ENCODE results near the gene CEP41.

CEP41 gene

GRCh38 chr7:130429019-130429418 is 11.8 kb downstream of the CEP41 start:
- H3K27ac ChIP-seq (ENCODE audit: low read depth, low read length, poor library complexity, severe bottlenecking) = no peak overlapping the region
- no peak overlapping the region for H3K9ac ChIP-seq (ENCODE audit: low read length)
- H3K9me2 ChIP-seq (ENCODE audit: low read depth, low read length) = no peaks in the 10 kb centered on the region
- no peaks in the 10 kb centered on the region for H3F3A ChIP-seq (ENCODE audit: insufficient read depth, low read length)
- H3K36me3 ChIP-seq (ENCODE audit: insufficient read depth, low read length) = peaks cover 25% of the 10 kb centered on the region
- no peaks in the 10 kb centered on the region for H3K79me2 ChIP-seq (ENCODE audit: insufficient read depth, low read length)
- peaks cover 16% of the 10 kb centered on the region for H3K4me1 ChIP-seq (ENCODE audit: insufficient read depth, low read length, severe bottlenecking)
- no peaks in the 10 kb centered on the region for H3K27me3 ChIP-seq (ENCODE audit: insufficient read depth, low read length)
- no peaks in the 10 kb centered on the region for H3K9me3 ChIP-seq (ENCODE audit: low read length)
- H3K4me3 ChIP-seq (ENCODE audit: low read depth, low read length, poor library complexity, severe bottlenecking) = no peak overlapping the region
- H2AFZ ChIP-seq (ENCODE audit: low read length) = no peak overlapping the region
- TF ChIP-seq, protein P1, sequence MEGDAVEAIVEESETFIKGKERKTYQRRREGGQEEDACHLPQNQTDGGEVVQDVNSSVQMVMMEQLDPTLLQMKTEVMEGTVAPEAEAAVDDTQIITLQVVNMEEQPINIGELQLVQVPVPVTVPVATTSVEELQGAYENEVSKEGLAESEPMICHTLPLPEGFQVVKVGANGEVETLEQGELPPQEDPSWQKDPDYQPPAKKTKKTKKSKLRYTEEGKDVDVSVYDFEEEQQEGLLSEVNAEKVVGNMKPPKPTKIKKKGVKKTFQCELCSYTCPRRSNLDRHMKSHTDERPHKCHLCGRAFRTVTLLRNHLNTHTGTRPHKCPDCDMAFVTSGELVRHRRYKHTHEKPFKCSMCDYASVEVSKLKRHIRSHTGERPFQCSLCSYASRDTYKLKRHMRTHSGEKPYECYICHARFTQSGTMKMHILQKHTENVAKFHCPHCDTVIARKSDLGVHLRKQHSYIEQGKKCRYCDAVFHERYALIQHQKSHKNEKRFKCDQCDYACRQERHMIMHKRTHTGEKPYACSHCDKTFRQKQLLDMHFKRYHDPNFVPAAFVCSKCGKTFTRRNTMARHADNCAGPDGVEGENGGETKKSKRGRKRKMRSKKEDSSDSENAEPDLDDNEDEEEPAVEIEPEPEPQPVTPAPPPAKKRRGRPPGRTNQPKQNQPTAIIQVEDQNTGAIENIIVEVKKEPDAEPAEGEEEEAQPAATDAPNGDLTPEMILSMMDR (IDR thresholded peaks at IDR 0.05; ENCODE audit: low read length) = no peak
- no peak for TF ChIP-seq EZH2 (IDR thresholded peaks at IDR 0.05; ENCODE audit: borderline replicate concordance, low read length)
- H3K4me2 ChIP-seq (ENCODE audit: low read length) = no peak overlapping the region
- no peaks in the 10 kb centered on the region for H4K20me1 ChIP-seq (ENCODE audit: insufficient read depth, low read length)

DNA sequence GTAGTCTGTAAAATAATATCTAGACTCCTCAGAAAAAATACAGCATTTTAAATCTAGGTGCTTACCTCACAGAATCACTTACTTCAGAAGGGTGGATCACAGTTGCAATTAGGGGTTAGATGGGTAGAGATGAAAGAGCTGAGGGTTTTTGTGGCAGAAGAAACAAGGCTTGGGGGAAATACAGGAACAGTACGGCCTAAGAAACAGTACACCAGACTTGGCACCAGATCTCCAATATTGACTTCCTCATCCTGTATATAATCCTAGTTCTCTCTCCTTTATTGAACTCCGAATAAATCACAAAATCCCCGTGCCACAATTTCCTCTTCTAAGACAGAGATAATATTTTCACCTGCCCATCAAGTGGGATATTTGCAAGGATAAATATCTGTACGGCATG is 14.3 kb downstream of the CEP41 start:
- Histone ChIP-seq H3F3A (ENCODE audit: insufficient read depth, low read length) (no peaks in the 10 kb centered on the region), H2AFZ (ENCODE audit: low read length) (no peak overlapping the region), H3K9me2 (ENCODE audit: low read depth, low read length) (no peaks in the 10 kb centered on the region), H3K4me3 (ENCODE audit: low read depth, low read length, poor library complexity, severe bottlenecking) (no peak overlapping the region), H3K27ac (ENCODE audit: low read depth, low read length, poor library complexity, severe bottlenecking) (no peak overlapping the region), H4K20me1 (ENCODE audit: insufficient read depth, low read length) (no peaks in the 10 kb centered on the region), H3K4me2 (ENCODE audit: low read length) (no peak overlapping the region), H3K27me3 (ENCODE audit: insufficient read depth, low read length) (no peaks in the 10 kb centered on the region), H3K36me3 (ENCODE audit: insufficient read depth, low read length) (peaks cover 24% of the 10 kb centered on the region; the same call in 1 of the 2 replicates), H3K79me2 (ENCODE audit: insufficient read depth, low read length) (no peaks in the 10 kb centered on the region), H3K9me3 (ENCODE audit: low read length) (no peaks in the 10 kb centered on the region), H3K9ac (ENCODE audit: low read length) (no peak overlapping the region), H3K4me1 (ENCODE audit: insufficient read depth, low read length, severe bottlenecking) (peaks cover 5% of the 10 kb centered on the region)
- no peak for TF ChIP-seq EZH2 (IDR thresholded peaks at IDR 0.05; ENCODE audit: borderline replicate concordance, low read length)
- TF ChIP-seq, protein P1 (IDR thresholded peaks at IDR 0.05; ENCODE audit: low read length) = no peak

GRCh38 chr7:130425796-130426195 is 15.0 kb downstream of the CEP41 start:
- Histone ChIP-seq H2AFZ (ENCODE audit: low read length) (no peak overlapping the region), H3K27ac (ENCODE audit: low read depth, low read length, poor library complexity, severe bottlenecking) (no peak overlapping the region), H3K9me2 (ENCODE audit: low read depth, low read length) (no peaks in the 10 kb centered on the region), H3K36me3 (ENCODE audit: insufficient read depth, low read length) (peaks cover 32% of the 10 kb centered on the region; the same call in 1 of the 2 replicates), H4K20me1 (ENCODE audit: insufficient read depth, low read length) (no peaks in the 10 kb centered on the region), H3K9me3 (ENCODE audit: low read length) (no peaks in the 10 kb centered on the region), H3K27me3 (ENCODE audit: insufficient read depth, low read length) (no peaks in the 10 kb centered on the region), H3K9ac (ENCODE audit: low read length) (no peak overlapping the region), H3K4me3 (ENCODE audit: low read depth, low read length, poor library complexity, severe bottlenecking) (no peak overlapping the region), H3K4me2 (ENCODE audit: low read length) (no peak overlapping the region), H3K79me2 (ENCODE audit: insufficient read depth, low read length) (no peaks in the 10 kb centered on the region), H3F3A (ENCODE audit: insufficient read depth, low read length) (no peaks in the 10 kb centered on the region), H3K4me1 (ENCODE audit: insufficient read depth, low read length, severe bottlenecking) (peaks cover 5% of the 10 kb centered on the region)
- TF ChIP-seq EZH2 (IDR thresholded peaks at IDR 0.05; ENCODE audit: borderline replicate concordance, low read length) = no peak
- TF ChIP-seq, protein P1 (IDR thresholded peaks at IDR 0.05; ENCODE audit: low read length) = no peak

Data from OCI-LY1 (cell line).